Endothelial cell of umbilical vein (primary cell): ENCODE measurements around the gene RAD51B. TPM values are rescaled to one million over a fixed set of nuclear protein-coding genes. Genes with fewer than 3 reads are reported as not detected.

Experiments used
- BruUV-seq: library from RNA; stranded (reverse); fragments of 400-500 nt; replicated peaks from 2 replicates; lab custom pipeline; 2021; lab: Mats Ljungman, UMichigan
- CTCF ChIA-PET: fragments of 300-600, 350-600 bp; sonication (Branson Sonifier 250); formaldehyde crosslinking; loops from one replicate; lab custom pipeline; 2021; ENCODE audit warnings: antibody characterized with exemption, inconsistent platforms; lab: Charles Lee
- POLR2A ChIA-PET: fragments of 300-600, 350-600 bp; sonication (Branson Sonifier 250); formaldehyde crosslinking; loops from one replicate; lab custom pipeline; 2021; ENCODE audit warnings: antibody characterized with exemption, inconsistent platforms; lab: Charles Lee
- DNase-seq: peaks from one replicate; pipeline ENCODE4 v3.0.0-alpha.2; 2011; ENCODE audit warnings: low read depth, low spot score
- FAIRE-seq: peaks from 2 replicates; lab custom pipeline; 2011; peaks lifted over from hg19 to GRCh38; lab: Jason Lieb, UNC
- H2AFZ ChIP-seq: 2 replicates; pipeline ENCODE4 v1.6.0; 2012; ENCODE audit warnings: low read depth, low read length, control low read depth, inconsistent platforms
- H3K27ac ChIP-seq: 2 replicates; pipeline ENCODE4 v1.5.1; 2011; ENCODE audit warnings: low read depth, mild to moderate bottlenecking, control low read depth, low read length, moderate library complexity; ENCODE audit not compliant: insufficient read depth
- H3K27me3 ChIP-seq, 2 experiments: 2 replicates each; pipeline versions ENCODE4 v1.6.0 to v1.6.1; 2011; ENCODE audit warnings: low read length in 2 of 2, mixed read lengths in 1 of 2; ENCODE audit not compliant: control insufficient read depth in 2 of 2, insufficient read depth in 2 of 2
- H3K36me3 ChIP-seq, 2 experiments: 2 replicates in 1 of 2; 3 replicates in 1 of 2; pipeline ENCODE4 v1.5.1; 2011; ENCODE audit warnings: low read length in 2 of 2, mild to moderate bottlenecking in 1 of 2, moderate library complexity in 1 of 2; ENCODE audit not compliant: control insufficient read depth in 2 of 2, insufficient read depth in 2 of 2; ENCODE audit errors: extremely low read depth in 1 of 2
- H3K4me1 ChIP-seq: 3 replicates; pipeline ENCODE4 v1.5.1; 2011; ENCODE audit warnings: mild to moderate bottlenecking, low read length; ENCODE audit not compliant: control insufficient read depth, insufficient read depth; ENCODE audit errors: extremely low read depth
- H3K4me2 ChIP-seq: 2 replicates; pipeline ENCODE4 v1.6.1; 2011; ENCODE audit warnings: low read length, control low read depth, mixed read lengths; ENCODE audit not compliant: insufficient read depth
- H3K4me3 ChIP-seq, 3 experiments: fragments of 200-600 bp in 1 of 3; sonication (generic), shearing (Covaris generic) in 1 of 3; replicated peaks in 1 of 3; 2 replicates each; pipeline ENCODE4 v1.5.1; 2011 to 2016; ENCODE audit warnings: control low read depth in 3 of 3, low read length in 3 of 3, mild to moderate bottlenecking in 2 of 3, inconsistent platforms in 1 of 3, low read depth in 1 of 3, moderate library complexity in 1 of 3; ENCODE audit not compliant: insufficient read depth in 1 of 3
- H3K79me2 ChIP-seq: 2 replicates; pipeline ENCODE4 v1.6.0; 2012; ENCODE audit warnings: low read length, inconsistent platforms; ENCODE audit not compliant: control insufficient read depth, insufficient read depth
- H3K9ac ChIP-seq: replicated peaks from 2 replicates; pipeline ENCODE3; 2011; ENCODE audit warnings: low read length, control low read depth; ENCODE audit not compliant: insufficient read depth; ENCODE audit errors: extremely low read depth
- H3K9me1 ChIP-seq: replicated peaks from 3 replicates; pipeline ENCODE4 v1.6.0; 2011; ENCODE audit warnings: mild to moderate bottlenecking, low read length; ENCODE audit not compliant: control insufficient read depth, insufficient read depth; ENCODE audit errors: extremely low read depth
- H3K9me3 ChIP-seq: replicated peaks from 2 replicates; pipeline ENCODE4 v1.5.1; 2012; ENCODE audit warnings: low read length, inconsistent platforms; ENCODE audit not compliant: control insufficient read depth, insufficient read depth
- H4K20me1 ChIP-seq: replicated peaks from 2 replicates; pipeline ENCODE3; 2011; ENCODE audit warnings: mild to moderate bottlenecking, low read length; ENCODE audit not compliant: control insufficient read depth, insufficient read depth; ENCODE audit errors: extremely low read depth
- EZH2 ChIP-seq: IDR thresholded peaks from 2 replicates; pipeline ENCODE4 v1.6.1; 2012; ENCODE audit warnings: borderline replicate concordance, low read depth, mild to moderate bottlenecking, moderate library complexity, low read length, inconsistent platforms; ENCODE audit not compliant: severe bottlenecking
- FOS ChIP-seq: IDR thresholded peaks from 2 replicates; pipeline ENCODE4 v1.6.1; 2011; ENCODE audit warnings: mild to moderate bottlenecking, low read length, moderate library complexity, borderline replicate concordance; ENCODE audit not compliant: insufficient read depth
- GATA2 ChIP-seq: IDR thresholded peaks from 2 replicates; pipeline ENCODE4 v1.7.0; 2011; ENCODE audit warnings: low read depth, mild to moderate bottlenecking, moderate library complexity, mixed read lengths, low read length; ENCODE audit not compliant: insufficient read length, insufficient read depth
- JUN ChIP-seq: IDR thresholded peaks from 2 replicates; pipeline ENCODE4 v1.6.1; 2011; ENCODE audit warnings: borderline replicate concordance, low read depth; ENCODE audit not compliant: insufficient read length, insufficient read depth
- MYC ChIP-seq: IDR thresholded peaks from one replicate; pipeline ENCODE4 v1.6.1; 2011; ENCODE audit warnings: mild to moderate bottlenecking, low read depth, low read length
- POLR2A ChIP-seq: IDR thresholded peaks from 2 replicates; pipeline ENCODE4 v1.6.1; 2012; ENCODE audit warnings: low read depth, mild to moderate bottlenecking, control low read depth, low read length
- POLR2AphosphoS5 ChIP-seq: IDR thresholded peaks from 2 replicates; pipeline ENCODE4 v1.6.1; 2012; ENCODE audit warnings: low read depth, mild to moderate bottlenecking, control low read depth, low read length, moderate library complexity; ENCODE audit not compliant: insufficient read depth
- dilution Hi-C: fragments of 300-500 bp; cut with MboI; formaldehyde crosslinking; loops from one replicate; pipeline ENCODE4 v1.15.0; 2019; ENCODE audit warnings: low sequenced_read_pairs; ENCODE audit not compliant: extremely low pct_ligation_motif_present
- intact Hi-C: fragments of 100-400 bp; cut with micrococcal nuclease; formaldehyde crosslinking; loops from one replicate; pipeline ENCODE4 v1.10.0; 2022
- polyA plus RNA-seq, 4 experiments: library from polyadenylated mRNA; depleted of rRNA in 3 of 4; stranded (reverse) in 3 of 4; unstranded in 1 of 4; fragments of >200 nt; gene quantifications; 2 replicates each; pipeline versions ENCODE4 v1.2.1 to v1.2.3, GENCODE V29; 2011 to 2012; ENCODE audit warnings: missing spikeins in 1 of 4
- total RNA-seq: library from RNA; stranded (reverse); gene quantifications from 2 replicates; pipeline ENCODE4 v1.2.3, GENCODE V29; 2021
- TF ChIP-seq, protein P1 (sequence below), 2 donors: IDR thresholded peaks; 1 replicate in 1 of 2; 2 replicates in 1 of 2; pipeline ENCODE4 v1.5.1; 2011; ENCODE audit warnings: low read length in 2 of 2, mild to moderate bottlenecking in 2 of 2, moderate library complexity in 2 of 2, control low read depth in 1 of 2, inconsistent platforms in 1 of 2, low read depth in 1 of 2; ENCODE audit not compliant: insufficient read depth in 1 of 2; ENCODE audit errors: extremely low read depth in 1 of 2
- TF ChIP-seq, protein P2 (sequence below): IDR thresholded peaks from 2 replicates; pipeline ENCODE4 v1.6.1; 2011; ENCODE audit not compliant: insufficient read depth, insufficient read length

RAD51B gene
- total and polyA plus RNA-seq, 2 donors (not counting 3 experiments of a cell fraction or from before 2014, with no cell fraction given) = 3.9 to 19.0 TPM

DNA sequence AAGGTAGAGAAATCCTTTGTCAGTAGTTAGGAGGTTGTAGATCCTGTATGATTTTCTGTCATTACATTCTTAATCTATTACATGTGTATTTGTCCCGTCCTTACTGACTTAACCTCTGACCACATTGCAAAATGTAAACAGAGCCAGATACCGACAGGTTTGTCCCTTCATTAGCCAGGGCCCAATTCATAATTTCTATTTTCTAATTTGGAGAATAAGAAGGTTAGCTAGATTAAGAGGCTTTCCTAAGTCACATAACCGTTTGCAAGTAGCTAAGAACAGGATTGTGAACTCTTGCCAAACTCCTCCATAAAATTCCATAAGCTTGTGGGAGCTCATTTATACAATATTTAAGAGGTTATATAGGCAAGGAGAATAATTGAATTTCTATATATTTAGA is 352.6 kb downstream of the RAD51B start:
- ChIA-PET CTCF (interaction anchor here (0.9 to 1.5 kb wide), 3 partner anchors 9 to 22 kb away, joined by 3 to 6 read pairs (median 3); no protein-coding TSS in a partner anchor), POLR2A (no interaction called here)
- H2AFZ ChIP-seq = no peak overlapping the region
- no peaks in the 10 kb centered on the region for H3K36me3 ChIP-seq
- intact Hi-C loops = no loop called here
- H3K27ac ChIP-seq = no peak overlapping the region
- H3K9ac ChIP-seq = no peak overlapping the region
- no TSS peak for BruUV-seq
- H4K20me1 ChIP-seq = no peaks in the 10 kb centered on the region
- H3K4me3 ChIP-seq = no peak overlapping the region
- H3K4me1 ChIP-seq = no peaks in the 10 kb centered on the region
- no peaks in the 10 kb centered on the region for H3K27me3 ChIP-seq
- DNase-seq (no peak), FAIRE-seq (no peak)
- H3K9me1 ChIP-seq = no peaks in the 10 kb centered on the region
- H3K79me2 ChIP-seq = no peaks in the 10 kb centered on the region
- TF ChIP-seq, protein P1, sequence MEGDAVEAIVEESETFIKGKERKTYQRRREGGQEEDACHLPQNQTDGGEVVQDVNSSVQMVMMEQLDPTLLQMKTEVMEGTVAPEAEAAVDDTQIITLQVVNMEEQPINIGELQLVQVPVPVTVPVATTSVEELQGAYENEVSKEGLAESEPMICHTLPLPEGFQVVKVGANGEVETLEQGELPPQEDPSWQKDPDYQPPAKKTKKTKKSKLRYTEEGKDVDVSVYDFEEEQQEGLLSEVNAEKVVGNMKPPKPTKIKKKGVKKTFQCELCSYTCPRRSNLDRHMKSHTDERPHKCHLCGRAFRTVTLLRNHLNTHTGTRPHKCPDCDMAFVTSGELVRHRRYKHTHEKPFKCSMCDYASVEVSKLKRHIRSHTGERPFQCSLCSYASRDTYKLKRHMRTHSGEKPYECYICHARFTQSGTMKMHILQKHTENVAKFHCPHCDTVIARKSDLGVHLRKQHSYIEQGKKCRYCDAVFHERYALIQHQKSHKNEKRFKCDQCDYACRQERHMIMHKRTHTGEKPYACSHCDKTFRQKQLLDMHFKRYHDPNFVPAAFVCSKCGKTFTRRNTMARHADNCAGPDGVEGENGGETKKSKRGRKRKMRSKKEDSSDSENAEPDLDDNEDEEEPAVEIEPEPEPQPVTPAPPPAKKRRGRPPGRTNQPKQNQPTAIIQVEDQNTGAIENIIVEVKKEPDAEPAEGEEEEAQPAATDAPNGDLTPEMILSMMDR (IDR thresholded peaks at IDR 0.05; ENCODE audit: extremely low read depth in 1 of 2, insufficient read depth in 1 of 2, low read depth in 1 of 2, low read length in 2 of 2) = no peak
- TF ChIP-seq GATA2 = no peak
- TF ChIP-seq MYC = no peak
- no peak for TF ChIP-seq POLR2A
- TF ChIP-seq, protein P2, sequence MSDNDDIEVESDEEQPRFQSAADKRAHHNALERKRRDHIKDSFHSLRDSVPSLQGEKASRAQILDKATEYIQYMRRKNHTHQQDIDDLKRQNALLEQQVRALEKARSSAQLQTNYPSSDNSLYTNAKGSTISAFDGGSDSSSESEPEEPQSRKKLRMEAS = no peak
- TF ChIP-seq FOS = no peak
- no peak for TF ChIP-seq POLR2AphosphoS5
- TF ChIP-seq JUN = no peak
- TF ChIP-seq EZH2 = no peak
- H3K9me3 ChIP-seq = no peaks in the 10 kb centered on the region
- dilution Hi-C loops = no loop called here
- H3K4me2 ChIP-seq = no peak overlapping the region
